NCI-H1105 treated with DMSO at 0.1 percent for 48 hours (cell line): ENCODE results near the gene APMAP.

Source experiments
- DNase-seq: peaks from one replicate; lab custom pipeline; 2025; lab: John Stamatoyannopoulos, UW

The APMAP gene, protein sequence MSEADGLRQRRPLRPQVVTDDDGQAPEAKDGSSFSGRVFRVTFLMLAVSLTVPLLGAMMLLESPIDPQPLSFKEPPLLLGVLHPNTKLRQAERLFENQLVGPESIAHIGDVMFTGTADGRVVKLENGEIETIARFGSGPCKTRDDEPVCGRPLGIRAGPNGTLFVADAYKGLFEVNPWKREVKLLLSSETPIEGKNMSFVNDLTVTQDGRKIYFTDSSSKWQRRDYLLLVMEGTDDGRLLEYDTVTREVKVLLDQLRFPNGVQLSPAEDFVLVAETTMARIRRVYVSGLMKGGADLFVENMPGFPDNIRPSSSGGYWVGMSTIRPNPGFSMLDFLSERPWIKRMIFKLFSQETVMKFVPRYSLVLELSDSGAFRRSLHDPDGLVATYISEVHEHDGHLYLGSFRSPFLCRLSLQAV

DNA sequence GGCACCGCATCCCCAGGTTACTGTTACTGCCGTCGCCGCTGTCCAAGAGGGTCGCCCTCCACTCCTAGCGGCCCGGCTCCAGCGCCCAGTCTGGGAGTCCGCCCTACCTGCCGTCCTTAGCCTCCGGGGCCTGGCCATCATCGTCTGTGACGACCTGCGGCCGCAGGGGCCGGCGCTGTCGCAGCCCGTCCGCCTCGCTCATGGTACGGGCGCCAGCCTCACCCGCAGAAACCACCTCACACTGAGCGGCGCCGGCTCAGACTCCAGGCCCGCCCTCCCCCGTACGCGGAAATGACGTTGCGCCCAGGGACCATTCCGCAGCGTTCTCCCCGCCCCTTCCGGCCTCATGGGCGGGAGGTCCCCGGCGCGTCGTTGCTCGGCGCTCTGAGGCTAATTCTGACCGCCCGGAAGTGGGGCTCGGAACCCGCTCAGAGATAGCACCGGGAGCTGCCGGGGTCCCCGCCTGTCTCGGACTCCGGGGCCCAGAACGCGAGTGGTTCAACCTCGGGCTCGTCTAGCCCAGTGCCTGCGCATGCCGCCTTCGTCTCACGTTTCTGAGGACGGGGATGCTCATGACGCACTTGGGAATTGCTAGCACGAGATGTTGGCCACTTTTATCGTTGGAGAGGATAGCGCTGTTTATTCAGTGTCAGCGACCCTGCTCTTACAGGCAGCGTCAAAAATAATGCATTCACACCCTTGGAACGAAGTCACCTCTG, at the start of gene APMAP:
TSS of gene APMAP (minus strand) at position 265 of the 719 bp plus-strand sequence. CDS start at position 202, 63 bp downstream.
- peak; percentile 92 for DNase-seq

DNA sequence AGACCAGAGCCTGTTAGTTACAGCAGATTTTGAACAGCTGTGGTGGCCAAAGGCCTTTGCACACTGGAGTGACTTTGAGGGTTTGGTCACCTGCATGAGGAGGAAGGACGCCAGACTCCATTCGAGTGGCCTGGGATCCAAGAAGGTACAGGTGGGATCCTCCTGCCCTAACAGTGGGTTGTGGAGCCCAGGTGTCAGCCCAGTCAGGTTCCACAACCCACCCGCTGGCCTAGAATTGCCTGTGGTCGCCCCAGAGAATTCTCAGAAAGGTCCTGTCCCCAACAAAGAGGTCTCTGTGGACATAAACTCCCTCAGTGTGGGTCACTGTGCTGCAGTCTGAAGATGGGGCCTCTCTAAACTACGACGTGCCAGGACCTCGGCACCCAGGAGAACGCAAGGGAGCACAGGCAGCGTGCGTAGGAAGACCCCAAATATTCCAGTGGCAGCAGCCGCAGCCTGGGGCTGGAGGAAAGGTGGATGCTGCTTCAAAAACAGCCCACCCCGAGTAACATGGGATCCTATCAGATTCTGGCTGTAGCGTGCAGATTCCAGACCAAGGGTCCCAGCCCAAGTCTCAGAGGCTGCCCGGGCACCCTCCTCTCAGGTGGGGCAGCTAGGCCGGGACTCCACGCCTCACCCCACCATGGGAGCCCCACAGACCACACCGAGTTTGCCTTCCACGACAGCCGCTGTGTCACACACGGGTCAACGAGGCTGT, 49.4 kb upstream of the APMAP start:
- no peak for DNase-seq

DNA sequence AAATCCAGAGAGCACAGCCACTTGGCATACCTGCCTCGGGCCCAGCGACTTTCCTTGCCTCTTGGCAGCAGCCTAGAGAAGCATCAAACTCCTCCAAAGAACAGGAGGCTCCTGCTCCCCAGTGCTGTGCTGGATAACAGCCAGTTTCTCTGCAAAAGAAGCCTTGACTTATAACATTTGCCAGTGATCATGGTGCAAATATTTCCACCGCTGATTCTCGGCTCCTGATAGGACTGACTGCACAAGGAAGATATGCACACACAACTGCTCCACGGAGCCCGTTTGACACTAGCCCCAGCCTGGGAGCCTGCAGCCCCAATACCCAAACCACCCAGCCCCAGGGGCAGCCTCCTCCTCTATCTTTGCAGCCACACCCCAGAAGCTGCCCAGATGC, 47.9 kb upstream of the APMAP start:
- DNase-seq, result no peak

DNA sequence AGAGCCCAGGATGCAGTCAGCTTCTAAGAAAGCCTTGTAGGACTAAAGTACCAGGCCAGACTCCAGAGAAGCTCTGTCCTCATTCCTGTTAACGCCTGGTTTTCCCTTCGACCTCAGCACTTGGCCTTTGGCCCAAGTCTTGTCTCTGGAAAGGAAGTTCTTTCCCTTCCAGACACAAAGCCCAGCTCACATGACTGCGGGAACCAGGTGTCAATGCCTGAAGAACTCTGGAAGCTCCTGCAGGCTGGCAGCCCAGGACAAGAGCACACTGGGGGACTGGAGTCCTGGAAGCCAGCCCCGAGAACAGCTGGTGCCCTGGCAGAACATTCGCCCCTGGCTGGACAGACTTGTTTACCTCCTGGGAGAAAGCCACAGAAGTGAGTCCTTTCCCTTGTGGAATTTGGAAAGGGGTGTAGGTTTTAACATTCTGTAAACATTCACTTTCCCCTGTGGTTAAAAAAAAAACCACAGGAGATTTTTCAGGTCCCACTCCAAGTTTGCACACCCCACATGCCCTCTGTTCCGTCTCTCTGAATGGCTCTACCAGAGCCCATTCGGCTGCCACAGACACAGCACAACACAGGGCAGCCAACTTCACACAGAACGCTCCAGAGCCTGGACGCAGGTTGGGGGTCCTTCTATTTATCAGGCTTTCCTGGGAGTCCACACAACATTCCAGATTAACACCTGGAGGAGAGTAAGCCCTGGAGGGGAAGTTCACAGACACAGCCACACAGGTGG, 47.3 kb upstream of the APMAP start:
- DNase-seq, result peak; percentile 34

DNA sequence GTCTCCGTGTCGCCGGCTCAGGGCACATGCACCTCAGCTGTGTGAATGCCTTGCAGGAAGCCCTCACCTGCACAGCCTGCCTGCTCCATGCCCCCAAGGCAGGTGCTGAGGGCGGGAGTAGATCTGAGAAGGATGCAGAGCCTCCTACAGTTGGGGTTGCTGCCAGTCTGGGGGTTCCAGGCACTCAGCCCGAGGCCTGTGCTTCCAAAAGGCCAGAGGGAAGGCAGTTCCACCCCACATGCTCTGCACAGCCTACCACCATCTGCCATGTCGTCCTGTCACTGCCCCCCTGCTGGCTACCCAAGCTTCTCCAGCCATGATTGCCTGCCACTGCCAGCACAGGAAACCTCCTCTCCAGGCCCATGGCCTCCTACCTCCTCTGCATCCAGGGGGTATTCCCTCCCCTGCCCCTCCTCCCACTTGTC, 46.1 kb upstream of the APMAP start:
- DNase-seq, result no peak

DNA sequence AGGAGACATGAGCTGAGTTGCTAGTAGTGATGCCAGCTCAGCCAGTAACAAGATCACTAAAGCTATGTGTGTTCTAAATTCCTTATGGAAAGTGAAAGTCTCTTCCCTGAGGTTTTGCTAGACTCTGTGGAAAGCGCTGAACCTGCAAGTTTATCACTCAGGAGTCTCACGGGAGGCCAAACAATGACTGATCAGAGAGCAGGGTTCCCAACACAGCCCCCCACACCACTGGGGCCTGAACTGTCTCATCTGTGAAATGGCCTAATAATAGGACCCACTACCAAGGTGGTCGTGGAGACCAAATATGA, 45.5 kb upstream of the APMAP start:
- DNase-seq, result no peak

DNA sequence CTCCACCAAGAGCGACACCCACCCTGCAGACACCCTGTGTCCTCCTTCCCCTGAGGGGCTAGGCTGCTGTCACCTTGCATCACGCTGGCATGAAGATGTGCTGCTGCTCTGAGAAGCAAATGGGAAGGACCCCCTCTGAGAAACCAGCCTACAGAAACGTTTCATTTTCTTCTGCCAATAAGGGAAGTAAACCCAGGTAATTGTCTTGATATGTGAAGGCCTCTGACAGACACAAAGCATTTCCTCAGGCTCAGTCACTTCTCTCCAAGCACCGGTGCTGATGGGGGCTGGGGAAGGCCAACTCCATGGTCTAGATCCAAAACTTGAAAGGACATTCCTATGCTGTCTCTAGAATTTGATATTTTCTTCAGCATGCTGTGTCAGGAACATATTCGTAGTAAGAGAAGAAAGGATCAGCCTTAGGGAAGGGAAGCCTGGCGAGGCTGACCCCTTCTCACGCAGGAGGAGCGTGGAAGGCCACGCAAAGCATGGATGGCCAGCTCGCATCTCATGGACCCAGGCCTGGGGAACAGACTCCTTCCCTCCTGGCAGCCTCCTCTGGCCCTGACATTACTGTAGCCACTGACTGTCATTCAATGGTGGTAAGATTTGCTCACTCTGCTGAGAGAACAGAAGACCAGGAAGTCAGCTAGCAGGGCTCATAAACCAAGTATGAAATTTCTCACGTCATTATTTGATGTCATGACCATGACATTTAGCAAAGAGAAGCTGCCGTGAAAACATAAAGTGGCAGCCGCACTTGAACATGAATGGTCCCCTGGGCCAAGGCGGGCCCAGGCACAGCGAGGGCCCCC, 44.9 kb upstream of the APMAP start:
- no peak for DNase-seq

DNA sequence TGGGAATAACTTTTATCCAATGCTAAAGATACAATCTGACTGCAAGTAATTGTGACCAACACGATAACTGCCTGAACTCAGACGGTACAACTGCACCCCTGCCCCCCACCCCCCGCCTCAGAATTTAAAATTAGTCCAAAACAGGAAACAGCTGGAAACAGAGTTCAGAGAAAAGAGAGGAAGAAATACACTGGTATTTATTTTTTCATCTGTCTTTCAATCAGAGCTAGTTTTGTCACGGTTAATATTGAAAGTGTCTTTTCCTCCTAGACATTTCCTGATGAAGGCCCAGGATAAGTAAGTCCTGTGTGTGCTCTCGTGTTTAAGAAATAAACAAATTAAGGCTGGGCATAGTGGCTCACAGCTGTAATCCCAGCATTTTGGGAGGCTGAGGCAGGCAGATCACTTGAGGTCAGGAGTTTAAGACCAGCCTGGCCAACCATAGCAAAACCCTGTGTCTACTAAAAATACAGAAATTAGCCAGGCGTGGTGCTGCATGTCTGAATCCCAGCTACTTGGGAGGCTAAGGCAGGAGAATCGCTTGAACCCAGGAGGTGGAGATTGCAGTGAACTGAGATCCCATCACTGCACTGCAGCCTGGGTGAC, 43.9 kb upstream of the APMAP start:
- DNase-seq, result no peak

DNA sequence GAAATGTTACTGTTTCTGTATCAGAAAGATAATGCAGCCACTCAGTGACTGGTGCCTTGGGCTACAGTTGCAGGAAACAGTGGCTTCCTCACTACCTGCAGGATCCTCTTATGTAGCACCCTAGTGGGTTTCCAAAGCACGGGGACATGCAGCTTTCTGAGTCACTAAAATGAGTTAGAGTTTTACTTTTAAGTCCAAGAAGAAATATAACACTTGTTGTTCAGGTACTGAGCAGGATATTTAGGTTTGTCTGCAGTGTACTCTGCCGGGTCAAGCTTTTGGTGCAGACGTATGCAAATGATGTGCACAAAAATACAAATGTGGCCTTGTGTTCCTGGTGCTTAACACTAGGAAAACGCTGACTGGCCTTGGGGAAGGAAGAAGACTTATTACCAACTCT, 43.4 kb upstream of the APMAP start:
- no peak for DNase-seq

DNA sequence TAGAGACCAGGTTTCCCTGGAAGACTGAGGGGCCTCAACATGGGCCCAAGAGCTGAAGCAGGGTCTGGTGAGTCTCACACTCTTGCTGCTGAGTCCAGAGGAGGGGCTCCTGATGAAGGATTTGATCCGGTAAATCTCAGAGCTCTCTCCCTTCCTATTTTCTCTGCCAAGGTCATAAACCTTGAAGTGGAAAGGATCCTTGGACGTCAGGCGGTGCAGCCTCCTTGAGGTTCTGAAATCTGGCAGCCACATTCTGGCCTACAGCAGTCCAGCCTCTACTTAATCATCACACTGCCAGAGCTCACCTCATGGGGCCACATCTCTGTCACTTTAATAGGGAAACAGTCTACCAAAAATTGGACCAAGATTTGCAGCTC, 41.4 kb upstream of the APMAP start:
- no peak for DNase-seq

DNA sequence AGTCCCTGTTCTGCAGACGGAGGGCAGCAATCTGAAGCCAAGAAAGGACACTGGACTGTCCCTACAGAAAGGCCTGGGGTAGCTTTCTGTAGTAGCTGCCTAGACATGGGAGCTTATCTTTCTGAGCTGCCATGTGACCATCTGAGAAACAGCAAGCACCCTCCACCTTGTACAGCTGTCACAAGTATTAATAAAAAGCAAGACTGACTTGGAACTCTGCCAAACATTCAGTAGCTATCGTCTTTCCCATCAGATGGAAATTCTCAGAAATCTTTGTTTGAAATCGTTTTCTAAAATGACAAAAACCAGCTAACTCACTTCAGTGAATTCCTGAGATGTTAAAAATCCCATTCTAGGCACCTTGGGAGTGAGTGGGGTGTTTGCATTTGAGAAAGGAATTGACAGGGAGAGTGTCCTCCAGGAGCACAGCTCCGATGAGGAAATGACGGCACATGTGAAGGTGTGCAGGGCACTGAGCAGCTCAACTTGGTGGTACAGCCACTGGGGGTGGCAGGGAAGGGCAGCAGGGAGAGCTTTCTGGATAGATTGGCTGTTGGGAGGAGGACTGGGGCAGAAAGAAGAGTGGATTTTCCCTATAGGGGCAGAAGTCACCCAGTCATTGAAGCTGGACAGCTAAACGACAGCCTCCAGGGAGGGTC, 40.8 kb upstream of the APMAP start:
- peak; percentile 64 for DNase-seq

DNA sequence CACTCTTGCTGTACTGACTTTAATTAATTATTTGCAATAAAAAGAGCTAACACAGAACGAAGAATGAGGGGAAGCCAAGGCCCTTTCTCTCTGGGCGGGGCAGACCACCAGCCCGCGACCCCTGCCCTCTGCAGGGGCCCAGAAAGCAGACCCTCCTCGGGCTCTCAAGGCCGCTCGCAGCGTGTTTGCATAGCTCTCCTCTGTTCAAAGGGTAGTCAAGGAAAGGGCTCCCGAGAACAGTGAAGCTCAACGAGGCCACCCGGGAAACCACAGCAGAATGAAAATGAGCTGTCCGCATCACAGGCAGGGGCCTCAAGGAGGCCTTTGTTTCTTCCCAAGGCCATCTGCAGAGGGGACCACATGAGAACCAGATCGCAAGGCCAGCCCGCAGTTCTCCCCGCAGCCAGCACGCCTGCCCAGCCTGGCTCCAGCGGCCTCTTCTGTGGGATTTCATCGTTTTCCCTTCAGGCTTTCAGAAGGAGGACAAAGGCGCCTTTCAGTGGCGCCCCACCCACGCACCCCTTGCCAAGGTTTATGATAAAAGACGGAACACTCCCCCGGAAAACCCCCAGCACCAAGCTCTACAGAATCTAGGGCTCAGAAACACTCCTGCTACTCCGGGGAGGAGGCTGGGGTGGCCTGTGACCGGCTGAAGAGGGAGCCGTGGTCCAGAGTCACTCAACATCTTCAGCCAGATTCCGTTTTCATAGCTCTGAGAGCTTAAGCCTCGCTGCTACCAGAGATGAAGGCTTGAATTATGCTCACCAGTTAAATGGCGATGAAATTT, 40.1 kb upstream of the APMAP start:
- DNase-seq, result no peak

DNA sequence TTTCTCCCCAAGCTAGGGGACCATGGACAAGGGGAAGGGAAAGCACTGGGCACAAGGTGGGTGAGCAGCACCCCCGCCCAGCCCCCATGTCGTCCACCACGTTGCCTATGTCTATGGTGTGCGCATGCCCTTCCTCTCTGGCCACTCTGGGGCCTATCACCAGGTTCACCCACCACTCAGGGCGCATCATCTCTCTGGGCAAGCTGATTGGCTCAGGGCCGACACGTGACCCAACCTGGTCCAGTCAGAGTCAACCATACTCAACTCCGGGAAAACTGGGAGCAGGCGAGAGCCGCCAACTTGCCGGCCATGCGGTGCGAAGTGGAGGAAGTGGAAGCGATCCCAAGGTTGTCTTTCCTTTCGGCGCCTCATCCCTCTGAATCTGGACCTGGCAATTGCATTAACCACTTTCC, 39.5 kb upstream of the APMAP start:
- DNase-seq, result no peak

DNA sequence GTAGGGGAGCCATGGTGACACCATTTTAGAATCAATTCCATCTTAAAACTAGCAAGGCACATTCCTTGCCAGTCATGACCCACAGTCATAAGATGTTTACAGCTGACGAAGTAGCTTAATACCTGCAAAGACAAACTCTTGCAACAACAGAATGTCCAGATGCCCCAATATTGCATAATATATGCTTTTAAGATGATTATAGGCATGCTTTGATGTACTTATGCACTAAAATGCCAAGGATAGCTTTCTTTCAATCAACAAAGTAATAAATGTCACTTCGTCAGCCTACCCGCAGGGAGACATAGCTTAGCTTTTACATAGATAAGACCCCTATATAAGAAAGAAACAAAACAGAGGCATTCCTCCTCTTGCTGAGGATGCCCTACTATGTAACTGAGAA, 38.7 kb upstream of the APMAP start:
- DNase-seq, result no peak

DNA sequence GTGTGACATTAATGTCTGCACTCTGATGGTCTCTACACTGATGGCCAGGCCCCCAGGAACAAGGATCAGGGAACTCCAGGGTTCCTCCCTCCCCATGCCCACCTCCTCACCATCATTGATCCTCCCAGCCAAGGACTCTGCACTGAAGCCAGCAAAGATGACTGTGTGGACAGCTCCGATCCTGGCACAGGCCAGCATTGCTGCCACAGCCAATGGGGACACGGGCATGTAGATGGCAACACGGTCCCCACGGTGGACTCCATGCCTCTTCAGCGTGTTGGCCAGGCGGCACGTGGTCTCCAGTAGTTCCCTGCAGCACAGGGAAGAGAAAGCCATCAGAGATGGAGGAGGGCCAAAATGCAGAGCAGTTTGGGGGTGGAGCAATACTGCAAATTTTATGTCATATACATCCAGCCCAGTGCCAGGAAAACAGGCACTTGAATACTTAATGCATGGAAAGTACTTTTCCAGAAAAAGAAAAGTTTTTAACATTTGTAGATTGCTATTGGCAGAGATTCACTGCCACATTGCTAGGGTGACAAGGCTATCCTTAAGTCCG, 38.2 kb upstream of the APMAP start:
- no peak for DNase-seq

DNA sequence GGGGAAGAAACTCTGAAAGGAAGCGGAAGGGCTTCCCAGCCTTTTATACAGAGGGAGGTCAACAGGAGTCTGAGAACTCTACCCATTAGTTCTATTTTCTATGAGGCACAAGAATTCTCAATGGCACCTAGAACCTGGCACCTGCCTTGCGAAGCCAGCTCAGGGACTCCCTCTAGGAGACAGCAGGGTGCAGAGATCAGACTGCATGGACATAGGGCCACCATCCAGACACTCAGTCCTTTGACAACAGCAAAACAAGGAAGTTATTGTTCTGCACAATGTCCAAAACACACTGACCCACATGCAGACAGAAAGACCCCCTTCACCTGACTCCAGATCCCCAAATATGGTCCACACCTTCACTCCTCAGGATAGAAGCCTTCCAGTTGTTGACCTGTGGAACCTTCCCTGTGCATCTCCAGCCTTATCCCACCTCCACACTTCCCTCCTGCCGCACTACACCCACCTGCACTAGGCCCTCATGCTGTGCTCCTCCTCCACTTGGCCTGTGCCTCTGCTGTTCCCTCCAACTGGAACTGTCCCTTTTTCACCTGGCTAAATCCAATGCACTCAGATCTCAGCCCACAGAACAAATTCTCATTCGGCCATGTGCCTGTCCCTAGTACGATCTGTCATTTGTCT, 37.6 kb upstream of the APMAP start:
- DNase-seq, result no peak

DNA sequence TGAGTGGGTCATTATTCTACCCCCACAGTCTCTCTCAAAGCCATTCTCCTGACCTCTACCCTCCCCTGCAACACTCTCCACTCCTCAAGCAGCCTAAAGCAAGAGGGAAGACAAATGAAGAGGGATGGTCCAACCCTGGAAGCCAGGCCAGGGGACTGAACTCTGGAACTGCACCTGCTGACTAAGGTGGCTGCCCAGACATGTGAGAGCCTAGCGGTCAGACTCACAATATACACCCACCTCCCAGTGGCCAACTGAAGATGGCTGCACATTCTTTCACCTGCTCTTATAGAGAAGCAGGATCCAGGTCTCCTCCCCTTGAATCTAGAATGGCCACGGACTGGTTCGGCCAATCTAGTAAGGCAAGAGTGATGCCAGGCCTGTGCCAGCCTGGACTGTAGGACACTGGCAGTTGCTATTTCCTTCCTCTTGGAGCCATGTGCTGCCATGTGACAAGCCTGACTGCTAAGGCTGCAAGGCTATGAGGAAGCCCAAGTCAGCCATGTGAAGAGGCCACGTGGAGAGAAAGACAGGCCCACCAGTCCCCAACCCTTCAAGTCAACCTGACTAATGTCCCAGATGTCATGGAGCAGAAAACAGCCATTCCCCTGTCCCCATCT, 33.5 kb upstream of the APMAP start:
- DNase-seq, result no peak

DNA sequence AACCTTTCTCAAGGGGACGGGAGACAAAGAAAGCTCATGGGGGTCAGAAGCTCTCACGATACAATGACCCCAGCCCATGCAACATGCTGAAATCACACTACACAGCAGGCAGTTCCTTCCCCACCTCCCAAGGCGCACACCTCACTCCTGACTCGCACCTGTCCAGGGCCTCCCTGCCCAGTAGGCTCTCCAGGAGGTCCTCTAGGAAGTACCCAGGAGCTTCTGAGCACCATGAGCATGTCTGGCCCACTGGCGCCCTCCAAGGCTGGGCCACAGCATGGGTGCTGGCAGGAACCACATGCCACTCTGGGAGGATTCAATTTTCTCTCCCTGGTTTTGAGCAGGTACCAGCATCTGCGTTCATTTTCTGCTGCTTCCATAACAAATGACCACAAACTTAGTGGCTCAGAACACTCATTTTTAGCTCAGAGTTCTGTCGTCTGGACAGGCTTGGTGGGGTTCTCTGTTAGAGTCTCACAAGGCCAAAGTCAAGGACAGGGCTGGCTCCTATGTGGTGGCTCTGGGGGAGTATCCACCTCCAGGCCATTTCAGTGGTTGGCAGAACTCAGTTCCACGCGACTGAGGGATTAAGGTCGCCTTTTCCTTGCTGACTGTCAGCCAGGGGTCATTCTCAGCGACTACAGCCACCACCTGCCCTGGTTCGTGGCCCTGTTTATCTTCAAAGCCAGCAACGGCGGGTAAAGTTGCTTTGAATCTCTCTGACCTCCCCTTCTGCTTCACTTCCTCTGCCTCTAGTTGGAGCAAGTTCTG, 32.7 kb upstream of the APMAP start:
- DNase-seq, result no peak
